NT2/D1 (cell line): ENCODE results near the gene SLC16A11.

Source experiments
- DNase-seq: peaks from one replicate; pipeline ENCODE4 v3.0.0-alpha.2; 2011; ENCODE audit warnings: low read depth, low spot score
- H3K27me3 ChIP-seq: 2 replicates; pipeline ENCODE4 v1.6.0; 2011; ENCODE audit warnings: mild to moderate bottlenecking; ENCODE audit not compliant: insufficient read length, insufficient read depth
- H3K36me3 ChIP-seq: 2 replicates; pipeline ENCODE4 v1.6.1; 2011; ENCODE audit warnings: mild to moderate bottlenecking, low read length, mixed read lengths; ENCODE audit not compliant: insufficient read depth, insufficient read length
- H3K4me1 ChIP-seq: 2 replicates; pipeline ENCODE4 v1.5.1; 2011; ENCODE audit not compliant: insufficient read depth, insufficient read length
- H3K4me3 ChIP-seq: 2 replicates; pipeline ENCODE4 v1.5.1; 2011; ENCODE audit warnings: low read depth; ENCODE audit not compliant: insufficient read length
- H3K9ac ChIP-seq: 2 replicates; pipeline ENCODE4 v1.6.0; 2011; ENCODE audit warnings: low read depth; ENCODE audit not compliant: insufficient read length
- H3K9me3 ChIP-seq: 2 replicates; pipeline ENCODE4 v1.5.1; 2011; ENCODE audit warnings: mild to moderate bottlenecking, low read length; ENCODE audit not compliant: insufficient read depth
- SUZ12 ChIP-seq: IDR thresholded peaks from 2 replicates; pipeline ENCODE4 v1.6.1; 2011; ENCODE audit not compliant: insufficient read length, insufficient read depth; ENCODE audit errors: extremely low read depth
- YY1 ChIP-seq: IDR thresholded peaks from 2 replicates; pipeline ENCODE4 v1.6.1; 2011; ENCODE audit not compliant: insufficient read length, insufficient read depth
- ZNF274 ChIP-seq: IDR thresholded peaks from 2 replicates; pipeline ENCODE4 v1.6.1; 2011; ENCODE audit warnings: mild to moderate bottlenecking, low read depth, low read length

The SLC16A11 gene

DNA sequence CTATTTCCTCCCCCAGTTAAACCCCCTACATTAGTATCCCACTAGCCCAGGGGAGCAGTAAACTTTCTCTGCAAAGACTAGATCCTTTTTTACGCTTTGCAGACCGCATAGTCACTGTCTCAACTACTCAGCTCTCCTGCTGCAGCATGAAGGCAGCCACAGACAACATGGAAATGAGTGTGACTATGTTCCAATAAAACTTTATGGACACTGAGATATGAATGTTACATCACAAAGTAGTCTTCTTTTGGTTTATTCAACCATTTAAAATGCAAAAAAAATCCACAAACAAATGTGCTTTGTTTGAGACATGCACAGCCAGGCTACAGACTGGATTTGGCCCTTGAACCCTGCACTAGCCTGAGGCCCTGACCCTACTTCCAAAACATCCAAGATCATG is 33.4 kb downstream of the SLC16A11 start:
- no peak overlapping the region for H3K4me3 ChIP-seq
- H3K4me1 ChIP-seq, result no peaks in the 10 kb centered on the region
- no peak for DNase-seq
- TF ChIP-seq YY1 (no peak), ZNF274 (no peak), SUZ12 (no peak)
- peaks cover 30% of the 10 kb centered on the region for H3K36me3 ChIP-seq
- H3K27me3 ChIP-seq, result no peaks in the 10 kb centered on the region
- no peak overlapping the region for H3K9ac ChIP-seq
- H3K9me3 ChIP-seq, result no peaks in the 10 kb centered on the region

DNA sequence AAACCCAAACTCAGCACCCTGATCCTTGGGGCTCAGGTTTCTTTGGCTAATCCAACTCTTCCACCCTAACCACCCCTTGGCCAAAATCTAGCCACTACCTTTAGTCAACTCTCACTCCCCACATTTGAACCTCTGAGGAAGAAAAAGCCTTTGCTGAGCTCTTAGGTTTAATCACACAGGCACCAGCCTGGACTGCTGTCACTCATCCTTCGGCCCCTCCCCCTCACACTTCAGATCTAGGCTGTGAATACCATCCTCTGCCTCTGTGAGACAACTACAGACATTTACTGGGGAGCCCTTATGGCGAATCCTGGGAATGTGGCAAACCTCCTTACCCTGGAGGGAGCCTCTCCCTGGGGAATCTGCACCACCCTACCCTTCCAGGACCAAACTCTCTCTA is 36.7 kb downstream of the SLC16A11 start:
- peaks cover 44% of the 10 kb centered on the region for H3K36me3 ChIP-seq
- no peaks in the 10 kb centered on the region for H3K9me3 ChIP-seq
- no peaks in the 10 kb centered on the region for H3K27me3 ChIP-seq
- no peak for DNase-seq
- no peak overlapping the region for H3K9ac ChIP-seq
- no peak overlapping the region for H3K4me3 ChIP-seq
- no peaks in the 10 kb centered on the region for H3K4me1 ChIP-seq
- no peak for TF ChIP-seq ZNF274
- TF ChIP-seq YY1, result no peak
- no peak for TF ChIP-seq SUZ12

DNA sequence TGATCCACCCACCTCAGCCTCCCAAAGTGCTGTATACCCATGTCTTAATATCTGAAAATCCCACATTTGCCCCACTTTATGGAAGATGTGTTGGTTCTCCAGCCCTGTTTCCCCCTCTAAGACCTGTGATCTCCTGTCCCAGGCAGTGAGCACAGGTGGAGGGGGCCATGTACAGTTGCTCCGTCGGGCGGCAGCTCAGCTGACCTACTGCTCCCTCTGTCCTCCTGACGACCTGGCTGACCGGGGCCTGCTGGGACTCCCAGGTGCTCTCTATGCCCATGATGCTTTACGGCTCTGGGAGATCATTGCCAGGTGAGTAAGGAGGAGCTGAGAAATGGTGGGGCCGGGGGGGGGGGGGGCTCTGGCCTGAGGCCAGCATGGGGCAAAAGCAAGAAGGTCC is 38.2 kb downstream of the SLC16A11 start:
- H3K4me1 ChIP-seq, result no peaks in the 10 kb centered on the region
- no peak overlapping the region for H3K4me3 ChIP-seq
- DNase-seq, result no peak
- no peak overlapping the region for H3K9ac ChIP-seq
- H3K27me3 ChIP-seq, result no peaks in the 10 kb centered on the region
- no peak for TF ChIP-seq SUZ12
- TF ChIP-seq ZNF274, result no peak
- no peak for TF ChIP-seq YY1
- no peaks in the 10 kb centered on the region for H3K9me3 ChIP-seq
- peaks cover 53% of the 10 kb centered on the region for H3K36me3 ChIP-seq

DNA sequence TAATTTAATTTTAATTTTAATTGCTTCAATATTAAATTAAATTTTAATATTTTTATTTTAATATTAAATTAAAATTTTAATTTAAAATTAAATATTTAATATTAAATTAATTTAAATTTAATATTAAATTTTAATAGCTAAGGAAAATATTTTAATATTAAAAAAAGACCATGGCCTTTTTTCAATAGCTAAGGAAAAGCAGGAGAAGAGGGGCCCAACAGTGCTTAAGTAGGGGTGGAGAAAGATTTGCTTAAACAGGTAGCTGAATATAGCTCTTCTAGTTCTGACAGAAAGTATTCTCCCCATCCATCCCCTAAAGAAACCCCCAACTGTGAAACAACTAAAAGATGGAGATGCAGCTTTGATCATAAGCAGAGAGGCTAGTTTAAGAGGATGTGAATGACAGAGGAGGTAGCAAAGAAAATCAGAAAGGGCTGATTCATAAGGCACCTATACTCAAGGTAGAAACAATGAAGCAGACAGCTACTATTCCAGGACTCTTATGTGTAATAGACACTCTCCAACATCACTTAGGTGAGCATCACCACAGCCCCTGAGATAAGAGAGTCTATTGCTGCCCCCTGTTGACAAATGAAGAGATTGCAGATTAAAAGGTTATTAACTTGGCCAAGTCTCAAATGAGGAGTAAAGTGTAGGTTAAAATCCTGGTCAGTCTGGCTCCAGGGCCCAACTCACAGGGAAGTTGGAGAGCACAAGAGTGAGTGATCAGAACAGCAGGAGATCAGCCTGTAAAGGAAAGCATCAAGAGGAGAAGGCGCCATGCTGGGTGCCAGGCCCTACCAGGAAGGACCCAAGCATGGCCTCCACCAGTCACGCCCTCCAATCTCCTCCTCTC is 39.3 kb downstream of the SLC16A11 start:
- Histone ChIP-seq H3K36me3 (peaks cover 50% of the 10 kb centered on the region), H3K4me1 (no peaks in the 10 kb centered on the region), H3K9me3 (no peaks in the 10 kb centered on the region), H3K9ac (no peak overlapping the region), H3K27me3 (no peaks in the 10 kb centered on the region), H3K4me3 (no peak overlapping the region)
- DNase-seq, result no peak
- no peak for TF ChIP-seq SUZ12
- TF ChIP-seq YY1, result no peak
- no peak for TF ChIP-seq ZNF274

DNA sequence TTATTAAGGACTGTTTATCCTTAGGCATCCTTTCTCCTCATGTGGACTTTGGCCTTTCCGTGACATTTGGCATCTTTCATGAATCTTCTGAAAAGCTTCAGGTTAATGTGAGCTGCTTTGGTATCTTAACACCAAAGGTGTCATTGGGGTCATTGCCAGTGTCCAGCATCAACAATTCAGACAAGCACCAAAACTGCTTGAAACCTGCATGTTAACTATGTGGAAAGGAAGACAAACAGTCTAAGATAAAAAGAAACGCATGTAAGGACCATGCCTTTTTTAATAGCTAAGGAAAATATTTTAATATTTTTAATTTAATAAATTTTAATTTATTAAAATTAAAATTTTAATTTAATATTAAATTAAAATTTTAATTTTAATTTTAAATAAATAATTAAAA is 40.1 kb downstream of the SLC16A11 start:
- Histone ChIP-seq H3K4me3 (no peak overlapping the region), H3K9me3 (no peaks in the 10 kb centered on the region), H3K9ac (no peak overlapping the region), H3K36me3 (peaks cover 54% of the 10 kb centered on the region), H3K27me3 (no peaks in the 10 kb centered on the region), H3K4me1 (no peaks in the 10 kb centered on the region)
- DNase-seq, result no peak
- no peak for TF ChIP-seq YY1
- TF ChIP-seq SUZ12, result no peak
- TF ChIP-seq ZNF274, result no peak

DNA sequence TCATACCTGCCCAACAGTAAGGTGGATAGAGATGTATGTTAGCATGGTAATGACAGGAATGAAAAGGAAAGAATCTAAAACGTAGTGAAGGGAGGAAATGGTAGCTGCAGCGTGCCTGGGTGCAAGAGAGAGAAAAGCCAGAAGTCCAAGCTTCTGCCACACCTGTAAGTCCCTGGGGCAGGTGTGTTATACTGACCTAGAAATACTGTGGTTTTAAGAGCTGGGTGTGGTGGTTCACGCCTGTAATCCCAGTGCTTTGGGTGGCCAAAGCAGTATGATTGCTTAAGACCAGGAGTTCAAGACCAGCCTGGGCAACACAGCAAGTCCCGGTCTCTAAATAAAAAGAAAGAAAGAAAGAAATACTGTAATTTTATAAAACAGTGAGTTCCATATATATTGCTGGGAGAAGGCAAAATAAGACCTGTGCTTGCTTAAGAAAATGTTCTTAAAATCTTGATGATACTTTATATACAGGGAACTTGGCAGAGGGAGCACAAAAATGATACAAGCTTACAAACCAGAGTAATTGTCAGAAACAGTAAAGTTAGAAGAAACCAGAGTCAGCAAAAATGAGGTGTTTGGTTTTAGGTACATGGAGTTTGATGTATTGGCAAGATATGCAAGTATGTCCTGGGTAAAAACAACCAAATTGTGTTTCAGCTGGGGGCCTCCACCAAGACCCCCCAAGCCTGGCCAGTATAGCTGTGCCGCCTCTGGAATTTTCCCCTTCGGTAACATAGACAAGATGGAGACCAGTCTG is 41.4 kb downstream of the SLC16A11 start:
- H3K9ac ChIP-seq, result no peak overlapping the region
- H3K4me3 ChIP-seq, result no peak overlapping the region
- TF ChIP-seq SUZ12 (no peak), YY1 (no peak), ZNF274 (no peak)
- H3K27me3 ChIP-seq, result no peaks in the 10 kb centered on the region
- no peak for DNase-seq
- peaks cover 51% of the 10 kb centered on the region for H3K36me3 ChIP-seq
- no peaks in the 10 kb centered on the region for H3K9me3 ChIP-seq
- H3K4me1 ChIP-seq, result no peaks in the 10 kb centered on the region

DNA sequence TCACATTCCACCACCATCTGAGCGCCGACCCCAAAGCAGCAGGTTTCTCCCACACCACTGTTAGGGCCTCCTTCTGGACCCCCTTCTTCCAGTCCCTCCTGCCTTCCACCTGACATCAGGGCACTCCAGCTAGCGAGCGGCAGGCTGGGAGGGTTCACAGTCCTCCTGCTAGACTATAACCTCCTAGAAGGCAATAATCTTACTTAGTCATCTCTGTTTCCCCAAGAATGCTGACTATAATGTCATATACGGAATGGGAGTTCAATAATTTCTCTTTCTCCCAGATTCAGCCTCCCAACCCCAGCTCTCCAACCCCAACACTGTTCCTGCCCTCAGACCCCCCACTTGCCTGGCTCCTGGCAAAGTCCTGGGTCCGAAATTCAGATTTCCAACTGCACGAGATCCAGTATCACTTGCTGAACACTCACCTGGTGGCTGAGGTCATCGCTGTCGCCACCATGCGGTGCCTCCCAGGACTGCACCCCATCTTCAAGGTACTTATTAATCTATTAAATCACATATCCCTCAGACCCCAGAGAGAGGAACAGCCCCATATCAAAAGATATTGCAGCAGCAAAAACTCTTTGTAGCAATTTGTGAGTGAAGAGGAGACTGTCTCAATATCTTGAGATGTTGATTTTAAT is 42.5 kb downstream of the SLC16A11 start:
- Histone ChIP-seq H3K9me3 (no peaks in the 10 kb centered on the region), H3K9ac (no peak overlapping the region), H3K27me3 (no peaks in the 10 kb centered on the region), H3K4me3 (no peak overlapping the region), H3K36me3 (peaks cover 50% of the 10 kb centered on the region), H3K4me1 (peaks cover 5% of the 10 kb centered on the region)
- no peak for TF ChIP-seq SUZ12
- no peak for TF ChIP-seq YY1
- no peak for TF ChIP-seq ZNF274
- no peak for DNase-seq
